Kidney (tissue), 22 donors: ENCODE results near the gene RGS1. TPM values are rescaled to one million over a fixed set of nuclear protein-coding genes. Genes with fewer than 3 reads are reported as not detected.

ENCODE experiments used
- DNase-seq, 5 donors: peaks; one replicate each; pipeline ENCODE4 v3.0.0-alpha.2; 2013 to 2020
- FAIRE-seq: peaks from 2 replicates; lab custom pipeline; 2012; peaks lifted over from hg19 to GRCh38; lab: Jason Lieb, UNC
- H3K27ac ChIP-seq, 2 donors: one replicate each; pipeline ENCODE4 v1.7.0; 2013; ENCODE audit warnings: low read depth in 2 of 2, low read length in 2 of 2, inconsistent platforms in 1 of 2
- H3K27me3 ChIP-seq: one replicate; pipeline ENCODE4 v1.7.1; 2013; ENCODE audit warnings: low read length, inconsistent platforms; ENCODE audit not compliant: control insufficient read depth, insufficient read depth
- H3K36me3 ChIP-seq, 3 donors: one replicate each; pipeline versions ENCODE4 v1.7.0 to v1.7.1; 2013; ENCODE audit warnings: low read length in 3 of 3, control low read depth in 1 of 3, inconsistent platforms in 1 of 3; ENCODE audit not compliant: insufficient read depth in 3 of 3, control insufficient read depth in 2 of 3
- H3K4me1 ChIP-seq, 3 donors: one replicate each; pipeline versions ENCODE4 v1.7.0 to v1.7.1; 2013; ENCODE audit warnings: low read length in 3 of 3, inconsistent platforms in 1 of 3, low read depth in 1 of 3; ENCODE audit not compliant: control insufficient read depth in 2 of 3, insufficient read depth in 2 of 3
- H3K4me3 ChIP-seq, 3 donors: one replicate each; pipeline versions ENCODE4 v1.7.0 to v1.8.1; 2013; ENCODE audit warnings: low read length in 3 of 3, control low read depth in 1 of 3, inconsistent platforms in 1 of 3
- H3K9ac ChIP-seq, 3 donors: one replicate each; pipeline versions ENCODE4 v1.7.0 to v1.7.1; 2013; ENCODE audit warnings: low read length in 3 of 3, control low read depth in 1 of 3, inconsistent platforms in 1 of 3
- H3K9me3 ChIP-seq, 3 donors: one replicate each; pipeline versions ENCODE4 v1.7.0 to v1.7.1; 2013; ENCODE audit warnings: low read length in 3 of 3, control low read depth in 1 of 3, inconsistent platforms in 1 of 3; ENCODE audit not compliant: control insufficient read depth in 2 of 3, insufficient read depth in 1 of 3
- intact Hi-C: fragments of 100-400 bp; cut with DNase I; formaldehyde crosslinking; loops from one replicate; pipeline ENCODE4 v1.11.1; 2022
- long read RNA-seq, 10 donors: library from polyadenylated mRNA in 1 of 10; unstranded in 1 of 10; transcript quantifications; one replicate each; pipeline ENCODE4 v2.0.0 and lab custom pipeline, GENCODE V29; 2021 to 2026
- polyA plus RNA-seq: library from polyadenylated mRNA; stranded (reverse); fragments of 350-450 nt; fragmentation: Illumina TruSeq; extraction: RNeasy Lipid Tissue Mini Kit (QIAGEN cat#74804); gene quantifications from one replicate; pipeline ENCODE4 v1.2.3, GENCODE V29; 2014; ENCODE audit warnings: low read depth, low replicate concordance; ENCODE audit not compliant: insufficient read depth
- total RNA-seq: library from RNA; stranded (reverse); fragmentation: NEBNext Ultra II Directional; extraction: Animal tissue kit (Norgen Biotek cat#: 25700); gene quantifications from one replicate; pipeline ENCODE4 v1.2.1, GENCODE V29; 2021
- TF ChIP-seq, protein P1 (sequence below): IDR thresholded peaks from 3 replicates; pipeline ENCODE4 v1.5.1; 2012; ENCODE audit warnings: mild to moderate bottlenecking, moderate library complexity, borderline replicate concordance; ENCODE audit not compliant: insufficient read depth; ENCODE audit errors: extremely low read depth
- donor health status: control.
- donor health status: control.
- donor health status: control.
- donor health status: control.
- donor health status: control.
- donor health status: DM: yes; HTN: yes; CAD: no.
- donor health status: Normal renal cell carcinoma (clear cell type).

The RGS1 gene
- total RNA-seq (50.2 TPM), polyA plus RNA-seq (5.0 TPM)
- long read RNA-seq, donor 1, partial matches to known transcripts: 0 of 1 reads
- long read RNA-seq, donor 1, other reads (novel, unspliced or antisense): 0 of 1 reads
- long read RNA-seq, donor 2, partial matches to known transcripts: 0 of 1 reads
- long read RNA-seq, donor 2, other reads (novel, unspliced or antisense): 0 of 1 reads
- long read RNA-seq, donor 3, partial matches to known transcripts: 0 of 1 reads
- long read RNA-seq, donor 3, other reads (novel, unspliced or antisense): 0 of 1 reads
- long read RNA-seq, donor 4, partial matches to known transcripts: 0 of 1 reads
- long read RNA-seq, donor 4, other reads (novel, unspliced or antisense): 0 of 1 reads
- long read RNA-seq, donor 5: 0 reads
- long read RNA-seq, donor 6: 0 reads
- long read RNA-seq, donor 7, partial matches to known transcripts: 4 of 4 reads
- long read RNA-seq, donor 7, other reads (novel, unspliced or antisense): 0 of 4 reads
- long read RNA-seq, donor 8, partial matches to known transcripts: 0 of 1 reads
- long read RNA-seq, donor 8, other reads (novel, unspliced or antisense): 0 of 1 reads
- long read RNA-seq, donor 9, partial matches to known transcripts: 0 of 1 reads
- long read RNA-seq, donor 9, other reads (novel, unspliced or antisense): 0 of 1 reads
- long read RNA-seq, donor 10: 0 reads

- no peak within 1 kb of the TSS for H3K27ac ChIP-seq
- H3K36me3 ChIP-seq: no peaks in the 10 kb centered on the region
- peak in 1 of 5 donors; percentile 51 for DNase-seq
- H3K4me1 ChIP-seq: no peaks in the 10 kb centered on the region
- peaks cover 0 to 3% (median 0%) of the 10 kb centered on the region in 3 donors for H3K9me3 ChIP-seq
- FAIRE-seq: no peak
- intact Hi-C loops: no loop called here
- TF ChIP-seq, protein P1, sequence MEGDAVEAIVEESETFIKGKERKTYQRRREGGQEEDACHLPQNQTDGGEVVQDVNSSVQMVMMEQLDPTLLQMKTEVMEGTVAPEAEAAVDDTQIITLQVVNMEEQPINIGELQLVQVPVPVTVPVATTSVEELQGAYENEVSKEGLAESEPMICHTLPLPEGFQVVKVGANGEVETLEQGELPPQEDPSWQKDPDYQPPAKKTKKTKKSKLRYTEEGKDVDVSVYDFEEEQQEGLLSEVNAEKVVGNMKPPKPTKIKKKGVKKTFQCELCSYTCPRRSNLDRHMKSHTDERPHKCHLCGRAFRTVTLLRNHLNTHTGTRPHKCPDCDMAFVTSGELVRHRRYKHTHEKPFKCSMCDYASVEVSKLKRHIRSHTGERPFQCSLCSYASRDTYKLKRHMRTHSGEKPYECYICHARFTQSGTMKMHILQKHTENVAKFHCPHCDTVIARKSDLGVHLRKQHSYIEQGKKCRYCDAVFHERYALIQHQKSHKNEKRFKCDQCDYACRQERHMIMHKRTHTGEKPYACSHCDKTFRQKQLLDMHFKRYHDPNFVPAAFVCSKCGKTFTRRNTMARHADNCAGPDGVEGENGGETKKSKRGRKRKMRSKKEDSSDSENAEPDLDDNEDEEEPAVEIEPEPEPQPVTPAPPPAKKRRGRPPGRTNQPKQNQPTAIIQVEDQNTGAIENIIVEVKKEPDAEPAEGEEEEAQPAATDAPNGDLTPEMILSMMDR: no peak
- no peaks in the 10 kb centered on the region for H3K27me3 ChIP-seq
- H3K4me3 ChIP-seq: no peak within 1 kb of the TSS
- H3K9ac ChIP-seq: no peak within 1 kb of the TSS
Observed at GRCh38 chr1:192575499-192576189, at the start of gene RGS1. Gene RGS1, plus strand, starts transcription at chr1:192575773. Its CDS starts 20 bp downstream, at chr1:192575793.

DNA sequence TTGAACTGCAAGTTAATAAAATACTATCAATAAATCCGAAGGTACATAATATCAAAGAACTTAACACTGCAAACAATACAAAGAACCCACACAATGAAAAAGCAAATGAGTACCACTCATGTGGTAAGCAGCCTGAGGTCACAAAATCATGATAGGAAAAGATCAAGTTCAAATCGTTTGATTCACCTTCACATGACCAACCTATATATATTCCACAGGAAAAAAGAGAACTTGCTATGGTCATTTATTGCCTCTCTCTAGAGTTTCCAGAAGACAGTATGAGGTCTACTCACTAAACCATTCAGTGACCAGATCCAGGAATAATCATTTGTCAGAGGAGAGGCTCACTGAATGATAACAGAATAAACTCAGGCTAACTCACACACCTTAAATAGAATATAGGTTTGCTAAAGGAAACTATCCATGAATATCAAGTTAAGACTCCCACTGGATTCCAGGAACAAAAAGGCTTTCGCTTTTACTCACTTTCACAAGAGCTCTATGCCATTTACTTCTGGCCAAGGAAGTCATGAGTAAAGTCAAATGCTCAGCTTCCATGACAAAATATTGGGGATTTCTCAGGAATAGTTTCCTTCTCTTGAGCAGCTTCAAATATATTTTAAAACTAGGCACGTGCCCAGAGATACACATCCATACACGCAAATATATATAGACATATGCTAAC is 48.3 kb upstream of the RGS1 start:
- H3K27me3 ChIP-seq: no peaks in the 10 kb centered on the region
- no peaks in the 10 kb centered on the region for H3K36me3 ChIP-seq
- TF ChIP-seq, protein P1: no peak
- FAIRE-seq: no peak
- intact Hi-C loops: no loop called here
- H3K9me3 ChIP-seq: no peaks in the 10 kb centered on the region
- H3K4me3 ChIP-seq: no peak overlapping the region
- DNase-seq: no peak
- H3K4me1 ChIP-seq: no peaks in the 10 kb centered on the region
- no peak overlapping the region for H3K9ac ChIP-seq
- no peak overlapping the region for H3K27ac ChIP-seq

- intact Hi-C loops: no loop called here
- Histone ChIP-seq H3K9ac (no peak overlapping the region), H3K27me3 (no peaks in the 10 kb centered on the region), H3K9me3 (no peaks in the 10 kb centered on the region), H3K4me3 (no peak overlapping the region), H3K4me1 (no peaks in the 10 kb centered on the region), H3K27ac (no peak overlapping the region), H3K36me3 (no peaks in the 10 kb centered on the region)
- TF ChIP-seq, protein P1: no peak
- DNase-seq (no peak), FAIRE-seq (no peak)
Observed at GRCh38 chr1:192527950-192528349, 47.6 kb upstream of the RGS1 start.
